HS-5 (cell line): ENCODE data around the gene TRPM3.

Experiments
- DNase-seq: peaks from one replicate; pipeline ENCODE4 v3.0.0-alpha.2; 2012; ENCODE audit warnings: low read depth

TRPM3 gene

DNA sequence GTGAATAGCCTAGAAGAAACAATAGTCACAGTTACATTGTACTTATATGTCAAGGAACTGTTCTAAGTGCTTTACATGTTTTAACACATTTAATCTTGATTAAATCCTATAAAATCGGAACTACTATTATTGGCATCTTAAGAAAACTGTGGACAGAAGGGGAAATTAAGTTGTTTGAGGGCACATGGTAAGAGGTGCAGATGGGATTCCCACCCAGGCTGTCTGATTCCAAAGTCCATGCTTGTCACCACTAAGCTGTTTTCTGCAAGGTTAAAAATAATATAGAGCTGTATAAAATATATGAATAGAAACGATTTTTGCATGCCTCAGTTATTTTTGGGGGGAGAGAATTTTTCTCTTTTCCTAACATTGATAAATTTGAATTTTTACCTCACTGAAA is 512.4 kb downstream of the TRPM3 start:
- no peak for DNase-seq

DNA sequence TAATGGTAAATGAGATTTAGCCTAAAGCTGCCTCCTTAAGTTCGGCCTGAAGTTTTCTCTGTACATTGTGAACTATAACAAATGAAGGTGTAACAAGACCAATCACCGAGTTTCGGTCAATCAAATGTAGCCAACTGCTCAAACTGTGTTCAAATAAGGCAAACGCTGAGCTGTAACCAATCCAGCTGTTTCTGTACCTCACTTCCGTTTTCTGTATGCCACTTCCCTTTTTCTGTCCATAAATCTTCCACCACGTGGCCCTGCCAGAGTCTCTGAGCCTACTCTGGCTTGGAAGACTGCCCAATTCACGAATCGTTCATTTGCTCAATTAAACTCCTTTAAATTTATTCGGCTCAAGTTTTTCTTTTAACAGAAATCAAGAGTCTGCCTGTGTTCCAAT is 513.5 kb downstream of the TRPM3 start:
- no peak for DNase-seq

DNA sequence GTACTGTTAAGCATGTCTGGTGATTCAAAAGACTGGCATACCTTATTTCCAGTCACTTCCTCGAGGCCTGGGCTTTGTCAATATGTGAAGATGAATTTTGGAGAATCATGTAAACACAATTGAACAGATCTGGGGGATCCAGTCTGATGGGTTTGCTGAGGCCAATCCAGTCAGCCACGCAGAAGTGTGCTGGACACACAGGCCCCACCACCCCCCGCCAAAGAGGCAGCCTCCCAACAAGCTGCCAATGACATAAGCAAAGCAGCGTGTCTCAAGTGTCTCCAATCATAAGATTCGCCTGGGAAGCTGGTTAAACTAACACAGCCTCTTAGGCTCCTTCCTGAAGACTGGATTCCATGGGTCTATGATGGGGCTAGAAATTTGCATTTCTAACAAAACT is 514.1 kb downstream of the TRPM3 start:
- DNase-seq, result no peak

DNA sequence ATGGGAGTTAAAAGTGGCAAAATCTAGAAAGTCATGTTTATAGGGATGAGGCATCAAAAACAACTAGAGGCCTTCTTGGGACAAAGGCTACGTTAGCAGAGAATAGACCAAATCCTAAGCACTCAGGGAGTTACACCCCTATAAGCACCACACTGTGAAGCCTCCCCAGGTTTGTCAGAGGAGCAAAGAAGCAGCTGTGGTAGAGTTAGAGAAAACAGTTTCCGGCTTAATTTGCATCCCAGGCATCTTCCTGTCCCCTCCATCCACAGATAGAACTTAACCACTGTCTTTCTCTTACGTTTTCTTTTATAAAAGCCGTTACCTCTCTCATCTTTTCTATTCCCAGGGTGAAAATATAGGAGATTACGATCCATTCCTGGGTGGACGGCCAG is 518.4 kb downstream of the TRPM3 start:
- no peak for DNase-seq

DNA sequence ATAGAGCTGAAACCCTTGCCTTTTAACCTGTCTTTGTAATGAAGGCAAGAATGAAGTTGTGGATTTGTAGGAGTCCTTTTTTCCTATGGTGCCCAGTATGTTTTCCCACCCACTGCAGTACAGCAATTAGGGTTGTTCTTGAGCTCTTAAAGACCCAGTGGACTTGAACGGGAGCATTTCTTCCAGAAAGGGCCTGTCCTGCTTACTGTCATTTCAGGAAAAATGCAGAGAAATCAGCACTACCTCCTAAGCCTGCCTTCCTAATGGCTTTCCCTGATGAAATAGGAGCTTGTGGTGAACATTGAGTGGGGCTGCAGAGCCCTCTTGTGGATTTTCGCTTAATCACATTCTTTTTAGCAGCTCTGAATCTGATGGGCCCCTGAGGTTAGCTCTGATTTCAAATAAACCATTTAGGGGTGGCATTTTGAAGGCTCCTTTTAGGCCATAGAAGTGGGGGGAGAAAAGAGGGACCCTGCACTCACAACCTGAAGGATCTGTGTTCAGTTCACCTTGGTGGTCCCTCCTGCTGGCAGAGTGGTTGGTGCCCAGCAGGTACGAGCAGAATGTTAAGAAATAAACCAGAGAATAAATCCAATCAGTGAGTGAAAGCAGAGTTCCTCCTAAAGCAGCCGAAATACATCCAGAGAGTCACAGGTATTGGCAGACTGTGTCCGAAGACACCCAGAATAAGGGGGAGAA is 519.0 kb downstream of the TRPM3 start:
- peak; percentile 53 for DNase-seq

DNA sequence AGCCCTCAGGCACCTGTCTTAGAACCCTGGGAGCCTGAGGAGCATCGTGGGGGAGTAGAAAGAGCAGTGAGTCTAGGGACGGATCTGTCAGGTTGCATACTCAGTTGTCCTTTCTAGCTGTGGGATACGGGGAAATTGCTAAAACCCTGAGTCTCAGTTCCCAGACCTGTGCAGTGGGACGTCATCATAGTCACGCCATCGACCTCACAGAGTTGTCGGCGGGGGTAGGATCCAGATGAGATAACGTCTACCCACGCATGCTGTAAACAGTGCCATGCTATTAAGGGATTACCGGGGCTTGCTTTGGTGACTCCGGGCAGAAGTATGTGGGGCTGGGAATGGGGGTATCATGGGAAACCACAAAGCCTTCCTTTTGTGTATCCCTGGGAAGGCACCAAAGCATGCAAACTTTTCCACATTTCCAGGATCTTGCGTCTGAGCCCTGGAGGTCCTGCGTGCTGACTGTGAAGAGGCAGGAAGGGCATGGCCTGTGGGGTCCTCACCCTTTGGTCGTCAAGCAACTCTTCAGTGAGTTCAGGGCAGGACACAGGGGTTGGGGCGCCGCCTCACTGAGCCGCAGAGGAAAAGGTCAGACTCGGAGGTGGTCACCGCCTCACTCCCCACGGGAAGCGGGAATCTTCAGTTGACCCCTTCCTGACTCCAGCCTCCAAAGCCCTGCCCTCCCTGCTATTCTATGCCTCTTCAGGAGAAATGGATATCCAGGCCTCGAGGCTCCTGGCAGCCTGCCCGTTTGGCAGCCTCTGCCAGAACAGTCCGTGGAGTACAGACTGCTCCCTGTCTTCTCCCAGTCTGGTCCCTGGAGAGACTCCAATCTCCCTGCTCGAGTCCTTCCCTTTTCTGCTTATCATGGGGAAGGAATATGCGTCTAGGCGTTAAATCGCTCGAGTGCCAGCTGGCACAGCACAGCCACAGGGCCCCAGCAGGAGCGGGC is 520.1 kb downstream of the TRPM3 start:
- DNase-seq, result no peak

DNA sequence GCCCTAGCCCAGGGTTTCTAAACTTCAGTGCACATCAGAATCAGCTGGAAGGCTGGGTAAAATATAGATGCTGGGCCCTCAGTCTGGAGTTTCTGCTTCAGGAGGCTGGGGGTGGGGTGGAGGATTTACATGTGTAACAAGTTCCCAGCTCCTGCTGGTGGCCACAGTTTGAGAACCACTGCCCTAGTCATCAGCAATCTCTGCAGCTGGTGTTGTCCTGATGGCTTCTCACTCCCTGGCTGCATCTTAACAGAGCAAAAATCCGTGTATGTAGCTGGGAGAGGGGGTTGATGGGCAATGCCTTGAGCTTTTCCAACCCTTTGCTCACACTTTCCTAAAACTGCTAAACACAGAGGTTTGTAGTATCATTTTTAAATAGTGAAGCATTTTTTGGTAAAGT is 520.9 kb downstream of the TRPM3 start:
- DNase-seq, result no peak

DNA sequence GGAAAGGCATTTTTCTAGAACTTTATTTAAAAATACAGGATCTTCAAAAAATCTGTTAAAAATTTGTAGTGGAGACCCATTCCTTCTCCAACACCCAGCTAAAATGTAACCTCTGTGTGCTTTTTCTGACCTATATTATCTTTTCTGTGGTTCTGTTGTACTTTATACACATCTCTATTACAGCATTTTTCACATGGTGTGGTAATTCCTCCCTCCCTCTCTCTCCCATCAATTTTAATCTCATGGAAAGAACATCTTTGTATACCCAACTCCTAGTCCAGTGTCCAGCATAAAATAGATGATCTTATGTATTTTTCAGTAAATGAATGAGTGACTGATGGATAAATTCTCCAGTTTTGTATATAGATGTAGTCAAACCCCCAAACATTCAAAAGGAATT is 523.5 kb downstream of the TRPM3 start:
- DNase-seq, result no peak

DNA sequence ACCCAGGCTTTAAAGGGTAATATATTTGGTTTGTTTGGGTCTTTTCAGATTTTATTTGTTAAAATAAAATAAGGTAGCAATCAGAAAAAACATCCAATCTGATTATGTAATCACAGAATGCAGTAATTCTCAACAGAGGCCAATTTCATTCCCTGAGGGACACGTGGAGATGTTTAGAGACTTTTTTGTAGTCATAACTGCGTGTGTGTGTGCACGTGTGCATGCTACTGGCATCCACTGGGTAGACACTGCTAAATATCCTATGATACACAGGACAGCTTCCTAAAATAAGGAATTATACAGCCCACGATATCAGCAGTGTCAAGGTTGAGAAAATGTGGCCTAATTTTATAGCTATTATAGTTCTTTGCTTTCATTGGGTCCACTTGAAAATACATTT is 526.2 kb downstream of the TRPM3 start:
- DNase-seq, result no peak

DNA sequence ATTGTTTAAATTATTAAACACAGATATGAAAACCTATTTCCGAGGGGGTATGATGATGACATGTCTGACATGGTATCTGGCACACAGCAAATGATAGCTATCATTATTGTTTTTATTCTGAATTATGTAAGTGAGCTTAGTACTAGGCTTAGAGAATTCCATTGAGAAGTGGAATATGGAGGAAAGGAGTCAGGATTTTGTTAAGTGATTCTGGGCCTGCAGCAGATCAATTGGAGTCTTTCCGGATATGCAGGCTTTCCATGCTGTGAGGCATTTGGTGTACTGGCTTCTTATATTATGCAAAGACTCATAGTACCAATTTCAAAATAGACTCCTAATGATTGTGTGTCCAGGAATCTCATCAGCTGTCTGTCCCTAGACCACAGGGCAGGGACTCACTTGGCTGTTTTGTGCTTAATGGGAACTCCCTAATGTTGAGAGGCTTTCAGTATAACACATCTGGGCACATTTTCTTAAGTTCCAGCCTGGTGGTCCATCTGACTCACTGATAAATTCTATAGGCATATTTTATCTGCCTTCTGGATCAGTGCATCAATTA is 527.0 kb downstream of the TRPM3 start:
- no peak for DNase-seq

DNA sequence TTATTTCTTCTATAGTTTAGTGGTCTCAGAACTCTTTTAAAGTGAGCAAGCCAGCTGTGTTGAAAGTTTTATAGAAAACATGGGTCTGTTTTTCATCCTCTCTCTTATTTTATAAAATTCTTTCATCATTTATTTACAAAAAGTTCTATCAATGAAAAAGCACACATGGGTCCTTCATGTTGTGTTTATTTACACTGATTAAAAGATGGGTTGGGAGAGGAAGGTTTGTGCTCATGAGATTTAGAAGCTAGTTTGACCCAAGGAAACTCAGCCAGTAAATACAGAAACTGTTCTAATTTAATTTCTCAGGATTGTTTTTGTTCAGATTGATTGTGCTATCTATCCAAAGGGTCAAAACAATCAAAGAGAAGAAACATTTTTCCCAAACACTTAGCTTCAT is 528.2 kb downstream of the TRPM3 start:
- no peak for DNase-seq

DNA sequence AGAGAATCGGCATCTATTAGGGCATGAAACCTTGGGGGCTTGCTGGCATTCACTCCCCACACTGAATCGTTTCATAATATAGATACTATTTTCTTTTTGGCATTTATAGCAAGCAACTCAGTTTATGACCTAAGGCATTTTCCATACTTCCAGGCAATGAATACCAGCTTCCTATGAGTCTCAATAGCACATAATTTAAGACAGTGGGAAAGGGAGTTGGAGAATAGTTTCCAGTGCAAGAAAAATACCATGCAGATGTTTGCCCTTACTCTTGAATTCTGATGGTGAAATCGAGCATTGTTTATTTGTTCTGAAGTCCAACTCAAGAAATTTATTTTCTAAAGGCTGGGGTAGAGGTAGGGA is 531.1 kb downstream of the TRPM3 start:
- DNase-seq, result no peak

DNA sequence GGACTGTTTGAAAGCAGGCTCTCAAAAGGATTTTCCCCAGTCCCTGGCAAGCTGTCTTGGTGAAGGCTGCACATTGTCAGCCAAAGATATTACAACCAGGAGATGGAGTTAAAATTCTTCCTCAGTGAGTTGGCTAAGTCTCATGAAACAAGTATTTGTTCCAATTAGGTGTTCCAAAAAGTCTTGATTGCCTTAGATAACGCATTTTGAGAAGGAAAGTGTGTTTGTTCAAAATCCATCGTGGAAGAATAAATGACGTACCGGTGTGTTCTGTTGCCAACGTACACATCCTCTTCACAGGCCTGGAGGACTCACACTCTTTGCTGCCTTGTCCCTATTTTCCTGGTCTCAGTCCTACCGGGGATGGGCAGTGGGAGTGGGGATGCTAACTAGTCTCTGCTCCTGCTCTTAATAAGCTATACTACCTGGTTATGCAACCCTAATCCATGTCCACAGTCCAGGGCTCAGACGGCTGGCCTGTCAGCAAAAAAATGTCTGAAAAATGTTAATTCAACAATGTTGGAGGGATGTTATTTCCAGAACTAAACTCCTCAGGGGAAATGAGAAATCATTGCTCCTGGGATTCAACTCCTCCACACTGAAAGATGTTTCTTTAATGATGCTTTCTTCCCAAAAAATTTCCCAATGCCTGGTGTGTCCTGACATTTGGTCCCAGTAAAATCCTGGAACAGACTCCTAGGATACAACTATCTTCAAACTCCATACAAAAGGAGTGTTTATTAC is 531.7 kb downstream of the TRPM3 start:
- no peak for DNase-seq

DNA sequence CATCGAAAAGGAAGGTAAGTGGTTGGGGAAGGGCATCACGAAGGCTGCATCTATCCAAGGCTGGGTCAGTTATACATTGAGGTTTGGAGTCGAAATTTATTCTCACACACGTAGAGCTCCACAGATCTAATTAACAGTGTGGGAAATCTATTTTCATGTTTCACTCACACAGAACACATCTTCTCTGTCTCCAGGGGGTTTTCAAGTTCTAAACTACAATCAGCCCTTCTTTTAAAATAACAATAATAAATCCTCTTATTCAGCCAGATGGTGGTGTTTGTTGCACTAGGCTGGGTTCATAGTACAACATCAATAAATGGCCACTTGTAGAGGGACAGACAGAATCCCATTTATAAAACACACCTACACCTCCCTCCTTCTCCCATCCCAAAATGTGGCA is 532.4 kb downstream of the TRPM3 start:
- no peak for DNase-seq

DNA sequence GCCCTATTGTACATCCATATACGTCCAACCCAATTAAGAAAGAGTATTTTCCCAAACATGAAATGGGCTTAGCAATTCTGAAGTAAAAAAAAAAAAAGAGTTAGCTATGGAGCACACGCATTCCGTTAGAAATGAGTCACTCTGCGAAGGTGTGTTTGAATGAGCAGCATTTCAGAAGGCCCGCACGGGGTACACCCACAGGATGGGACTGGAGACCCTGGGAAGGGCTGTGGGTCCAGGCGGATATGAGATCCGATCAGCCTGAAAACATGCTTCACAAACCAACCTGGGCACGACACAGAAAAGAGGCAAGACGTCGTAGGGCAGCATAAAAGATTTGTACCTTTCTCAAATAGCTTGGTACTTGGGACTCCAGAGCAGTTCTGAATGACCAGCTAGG is 533.0 kb downstream of the TRPM3 start:
- no peak for DNase-seq

DNA sequence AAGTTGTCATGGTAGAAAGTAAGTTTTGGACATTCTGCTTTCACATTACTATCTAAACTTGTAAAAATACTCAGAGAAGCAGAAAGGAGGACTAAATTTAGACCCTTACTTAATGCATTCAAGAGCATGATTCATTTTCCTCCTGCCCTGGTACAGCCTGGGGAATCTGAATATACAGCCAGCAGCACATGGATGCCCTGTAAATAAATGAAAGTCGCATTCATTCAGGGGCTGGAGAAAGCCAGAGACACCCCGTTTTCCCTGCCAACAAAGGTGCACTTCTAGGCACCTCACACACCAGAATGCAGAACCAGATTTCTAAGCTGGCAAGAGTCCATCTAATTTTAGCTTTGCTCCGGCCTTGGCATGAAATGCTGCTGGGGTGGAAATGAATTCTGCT is 534.2 kb downstream of the TRPM3 start:
- no peak for DNase-seq

DNA sequence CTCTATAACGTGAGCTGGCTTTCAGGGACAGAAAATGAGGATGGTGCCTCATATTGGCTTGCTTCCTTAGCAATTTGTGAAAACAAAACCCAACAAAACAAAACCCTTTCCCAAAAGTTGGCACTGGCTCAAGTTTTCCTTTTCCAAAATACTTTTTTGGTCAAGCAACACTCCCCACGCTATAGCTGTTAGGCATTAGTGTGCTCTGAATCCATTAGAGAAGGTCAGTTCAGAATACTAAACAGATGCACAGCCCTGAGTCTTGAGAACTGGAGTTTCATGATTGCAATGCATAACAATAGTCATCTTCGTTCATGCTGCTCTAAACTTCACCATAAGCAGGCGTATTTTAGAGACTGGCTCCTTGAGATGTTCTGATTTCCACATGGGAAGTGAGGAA is 534.9 kb downstream of the TRPM3 start:
- DNase-seq, result no peak

DNA sequence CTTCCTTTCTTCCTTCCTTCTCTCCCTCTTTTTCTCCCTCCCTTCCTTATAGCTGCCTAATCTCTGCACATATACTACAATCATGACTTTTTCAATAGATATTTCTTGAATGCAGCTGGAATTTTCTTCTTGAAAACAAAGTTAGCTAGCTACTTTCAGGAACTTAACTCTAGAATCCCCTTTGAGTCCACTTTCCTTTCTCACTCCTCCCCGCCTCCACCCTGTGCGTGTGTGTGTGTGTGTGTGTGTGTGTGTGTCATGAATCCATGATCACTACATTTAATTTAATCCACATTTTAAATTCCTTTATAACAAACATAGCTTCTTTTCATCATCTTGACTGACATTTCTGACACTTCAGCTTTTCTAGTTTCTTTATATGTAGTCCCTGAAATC is 539.5 kb downstream of the TRPM3 start:
- DNase-seq, result no peak

DNA sequence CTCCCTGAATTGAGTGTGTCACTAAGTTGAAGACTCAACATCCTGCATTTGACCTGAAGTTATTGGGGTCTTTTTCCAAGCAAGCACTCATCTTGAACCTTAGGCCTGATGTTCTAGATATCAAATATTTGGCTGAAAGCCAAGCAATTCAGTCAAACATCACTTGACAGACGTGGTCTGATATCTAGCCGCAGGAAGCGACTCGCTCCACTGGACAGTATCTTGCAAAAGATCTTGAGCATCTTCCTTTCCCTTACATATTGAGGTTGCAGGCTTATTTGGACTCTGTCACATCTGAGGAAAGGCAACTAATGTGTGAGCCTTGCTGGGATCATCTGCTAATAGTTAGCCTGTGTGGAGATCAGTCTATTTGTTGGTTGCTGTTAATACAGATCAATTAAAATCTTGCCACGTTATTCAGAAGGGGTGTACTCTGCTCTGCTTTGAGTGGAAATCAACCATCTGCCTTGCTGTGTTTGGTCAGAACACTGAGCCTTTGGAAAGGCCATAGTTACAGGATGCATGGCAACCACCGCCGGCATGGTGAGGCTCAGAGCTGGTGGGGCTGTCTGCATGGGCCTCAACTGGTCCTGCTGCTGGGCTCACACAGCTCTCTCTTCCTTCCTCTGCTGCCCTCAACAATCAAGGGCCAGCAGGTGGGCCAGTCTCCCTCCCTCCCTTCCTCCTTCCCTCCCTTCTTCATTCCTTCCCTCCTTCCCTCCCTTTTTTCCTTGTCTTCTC is 540.0 kb downstream of the TRPM3 start:
- DNase-seq, result no peak

DNA sequence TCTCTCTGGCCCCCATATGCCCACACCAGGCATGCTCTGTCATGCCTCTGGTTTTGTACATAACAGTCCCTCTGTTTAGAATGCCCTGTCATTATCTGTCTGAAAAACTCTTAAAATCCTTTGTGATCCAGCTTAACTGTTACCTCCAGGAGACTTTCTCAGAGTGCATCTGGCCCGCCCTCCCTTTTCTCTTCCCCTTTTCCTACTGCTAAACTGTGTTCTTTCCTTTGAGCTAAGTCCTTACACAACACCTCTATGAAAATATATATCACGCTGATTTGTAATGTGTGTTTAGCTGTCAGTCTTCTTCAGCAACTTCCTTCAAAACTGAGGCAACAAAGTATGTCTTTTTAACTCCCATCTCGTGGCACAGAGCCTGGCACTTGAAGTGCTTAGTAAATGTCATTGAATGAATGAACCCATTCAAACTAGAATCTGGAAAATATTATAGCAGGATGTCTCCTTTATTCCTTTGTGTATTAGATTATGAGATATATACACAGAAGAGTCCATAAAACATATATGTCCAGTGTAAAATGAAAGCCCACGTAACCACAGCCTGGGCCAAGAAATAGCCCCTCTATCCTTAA is 540.7 kb downstream of the TRPM3 start:
- no peak for DNase-seq

DNA sequence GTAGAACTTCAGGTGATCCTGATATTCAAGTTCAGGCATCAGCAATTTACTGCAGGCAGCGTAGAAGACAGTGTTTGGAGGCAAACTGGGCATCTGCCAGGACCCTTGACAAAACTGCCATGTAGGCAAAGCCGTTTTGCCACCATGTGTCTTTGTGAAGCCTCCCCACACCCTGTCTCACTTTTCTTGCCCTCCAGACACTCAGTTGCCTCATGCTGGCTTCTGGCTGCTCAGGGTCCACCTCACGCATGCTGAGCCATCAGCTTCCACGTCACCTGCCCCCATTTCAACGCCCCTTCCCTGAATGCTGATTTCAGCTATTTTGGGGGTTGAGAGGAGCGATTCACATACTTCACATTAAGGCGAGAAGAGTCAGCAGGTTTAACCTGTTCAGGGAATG is 541.7 kb downstream of the TRPM3 start:
- DNase-seq, result no peak

DNA sequence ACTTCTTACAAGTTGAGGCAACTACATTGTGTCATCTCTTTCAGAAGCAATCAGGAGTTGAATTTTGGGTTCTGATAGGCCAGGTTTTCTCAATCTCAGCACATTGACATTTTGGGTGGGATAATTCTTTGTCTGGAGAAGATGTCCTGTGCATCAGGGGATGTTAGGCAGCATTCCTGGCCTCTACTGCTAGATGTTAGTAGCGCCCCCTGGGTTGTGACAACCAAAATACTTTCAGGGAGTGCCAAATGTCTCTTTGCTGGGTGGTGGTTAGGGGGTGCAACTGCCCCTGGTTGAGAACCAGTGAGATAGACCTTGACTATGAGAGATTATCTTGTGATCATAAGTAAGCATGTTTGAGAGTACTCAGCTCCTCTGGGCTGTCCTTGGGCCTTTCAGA is 542.7 kb downstream of the TRPM3 start:
- no peak for DNase-seq
